SU-DHL-6 (cell line): ENCODE data around the gene PSMA6.

ENCODE experiments used
- EZH2phosphoT487 ChIP-seq: fragments of 200-600 bp; sonication (generic), shearing (Covaris generic); conservative IDR thresholded peaks from 2 replicates; pipeline ENCODE4 v1.6.1; 2018; ENCODE audit warnings: mild to moderate bottlenecking, antibody characterized with exemption, low read length, moderate library complexity, mixed read lengths
- TF ChIP-seq, protein P1 (sequence below): fragments of 200-600 bp; sonication (generic); IDR thresholded peaks from one replicate; pipeline ENCODE4 v1.5.1; 2017; ENCODE audit warnings: antibody characterized with exemption, mild to moderate bottlenecking, low read length, moderate library complexity; ENCODE audit not compliant: insufficient read depth, poor library complexity, severe bottlenecking

DNA sequence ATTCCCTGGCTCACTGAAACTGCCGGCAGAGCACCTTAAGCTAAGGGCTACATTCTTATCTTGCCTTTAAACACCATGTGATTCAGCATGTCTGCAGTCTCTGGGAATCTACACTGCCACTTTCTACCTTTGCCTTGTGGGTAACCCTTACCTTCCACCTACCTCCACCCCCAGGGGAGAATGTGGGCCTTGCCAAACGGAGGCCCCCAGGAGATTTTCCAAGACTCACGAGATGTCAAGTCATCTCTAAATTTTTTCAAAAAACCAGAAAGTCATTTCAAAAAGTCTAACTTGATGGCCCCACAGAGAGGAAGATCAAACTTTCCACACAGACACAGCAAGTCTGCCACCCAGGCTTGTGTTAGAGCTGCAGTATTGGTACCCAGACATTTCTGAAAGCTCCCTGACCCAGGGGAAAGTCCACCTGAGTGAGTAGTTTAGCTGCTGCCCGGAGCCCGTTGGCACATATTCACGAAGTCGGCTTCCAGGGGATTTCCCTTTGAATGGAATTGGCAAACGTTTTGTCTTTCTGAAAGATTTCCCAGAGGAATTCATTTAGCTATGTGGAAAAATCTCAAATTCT, 4.7 kb upstream of the PSMA6 start:
- TF ChIP-seq, protein P1, sequence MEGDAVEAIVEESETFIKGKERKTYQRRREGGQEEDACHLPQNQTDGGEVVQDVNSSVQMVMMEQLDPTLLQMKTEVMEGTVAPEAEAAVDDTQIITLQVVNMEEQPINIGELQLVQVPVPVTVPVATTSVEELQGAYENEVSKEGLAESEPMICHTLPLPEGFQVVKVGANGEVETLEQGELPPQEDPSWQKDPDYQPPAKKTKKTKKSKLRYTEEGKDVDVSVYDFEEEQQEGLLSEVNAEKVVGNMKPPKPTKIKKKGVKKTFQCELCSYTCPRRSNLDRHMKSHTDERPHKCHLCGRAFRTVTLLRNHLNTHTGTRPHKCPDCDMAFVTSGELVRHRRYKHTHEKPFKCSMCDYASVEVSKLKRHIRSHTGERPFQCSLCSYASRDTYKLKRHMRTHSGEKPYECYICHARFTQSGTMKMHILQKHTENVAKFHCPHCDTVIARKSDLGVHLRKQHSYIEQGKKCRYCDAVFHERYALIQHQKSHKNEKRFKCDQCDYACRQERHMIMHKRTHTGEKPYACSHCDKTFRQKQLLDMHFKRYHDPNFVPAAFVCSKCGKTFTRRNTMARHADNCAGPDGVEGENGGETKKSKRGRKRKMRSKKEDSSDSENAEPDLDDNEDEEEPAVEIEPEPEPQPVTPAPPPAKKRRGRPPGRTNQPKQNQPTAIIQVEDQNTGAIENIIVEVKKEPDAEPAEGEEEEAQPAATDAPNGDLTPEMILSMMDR, result no peak
- no peak for TF ChIP-seq EZH2phosphoT487
